Fibroblast of lung (primary cell): Measurements from ENCODE around the gene RASL11B.

Experiments used
- EZH2 ChIP-seq: IDR thresholded peaks from 2 replicates; pipeline ENCODE4 v1.5.1; 2012; ENCODE audit warnings: low read length, control low read depth, mild to moderate bottlenecking; ENCODE audit errors: missing control alignments
- TF ChIP-seq, protein P1 (sequence below), 2 donors: IDR thresholded peaks in 1 of 2; conservative IDR thresholded peaks in 1 of 2; 1 replicate in 1 of 2; 2 replicates in 1 of 2; pipeline ENCODE4 v1.5.1; 2011 to 2012; ENCODE audit warnings: low read length in 2 of 2, control low read depth in 1 of 2, inconsistent platforms in 1 of 2, low read depth in 1 of 2, mild to moderate bottlenecking in 1 of 2

DNA sequence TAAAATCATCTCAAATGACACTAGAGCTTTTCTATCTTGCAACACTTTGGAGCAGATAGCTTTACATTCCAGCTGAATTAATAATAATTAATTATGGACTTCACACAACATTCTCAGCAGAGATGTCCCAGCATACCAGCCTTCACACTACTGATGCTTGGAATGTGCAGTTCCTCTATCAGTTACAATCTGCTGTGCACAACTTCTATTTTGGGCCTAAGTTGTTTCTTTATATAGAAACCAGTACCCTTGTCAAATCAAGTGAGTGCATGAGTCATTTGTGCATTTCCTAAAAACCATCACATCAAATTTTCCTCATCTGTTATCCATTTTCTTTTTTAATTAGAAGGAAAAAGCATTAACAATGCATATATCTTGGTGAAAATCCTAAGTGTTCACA, 8.8 kb upstream of the RASL11B start:
- TF ChIP-seq, protein P1, sequence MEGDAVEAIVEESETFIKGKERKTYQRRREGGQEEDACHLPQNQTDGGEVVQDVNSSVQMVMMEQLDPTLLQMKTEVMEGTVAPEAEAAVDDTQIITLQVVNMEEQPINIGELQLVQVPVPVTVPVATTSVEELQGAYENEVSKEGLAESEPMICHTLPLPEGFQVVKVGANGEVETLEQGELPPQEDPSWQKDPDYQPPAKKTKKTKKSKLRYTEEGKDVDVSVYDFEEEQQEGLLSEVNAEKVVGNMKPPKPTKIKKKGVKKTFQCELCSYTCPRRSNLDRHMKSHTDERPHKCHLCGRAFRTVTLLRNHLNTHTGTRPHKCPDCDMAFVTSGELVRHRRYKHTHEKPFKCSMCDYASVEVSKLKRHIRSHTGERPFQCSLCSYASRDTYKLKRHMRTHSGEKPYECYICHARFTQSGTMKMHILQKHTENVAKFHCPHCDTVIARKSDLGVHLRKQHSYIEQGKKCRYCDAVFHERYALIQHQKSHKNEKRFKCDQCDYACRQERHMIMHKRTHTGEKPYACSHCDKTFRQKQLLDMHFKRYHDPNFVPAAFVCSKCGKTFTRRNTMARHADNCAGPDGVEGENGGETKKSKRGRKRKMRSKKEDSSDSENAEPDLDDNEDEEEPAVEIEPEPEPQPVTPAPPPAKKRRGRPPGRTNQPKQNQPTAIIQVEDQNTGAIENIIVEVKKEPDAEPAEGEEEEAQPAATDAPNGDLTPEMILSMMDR (conservative IDR thresholded peaks at IDR 0.05 in 1 of 2, IDR thresholded peaks at IDR 0.05 in 1 of 2; ENCODE audit: low read depth in 1 of 2, low read length in 2 of 2): no peak
- no peak for TF ChIP-seq EZH2
